Stimulated activated CD4-positive, alpha-beta T cell treated with anti-CD3 and anti-CD28 coated beads, TNF-alpha, amount 100 ng/mL, for 1 hour (primary cell): ENCODE data around the gene DOCK3.
"Not testable (repeated sequence)": the region's sequence is repeated elsewhere in the genome, so short reads cannot be mapped to it uniquely, and the experiment has no call there.

Experiments used
- DNase-seq, 3 donors: peaks; one replicate each; pipeline ENCODE4 v3.0.0-alpha.2; 2020; ENCODE audit warnings: low read depth in 3 of 3, low spot score in 1 of 3

Gene DOCK3

DNA sequence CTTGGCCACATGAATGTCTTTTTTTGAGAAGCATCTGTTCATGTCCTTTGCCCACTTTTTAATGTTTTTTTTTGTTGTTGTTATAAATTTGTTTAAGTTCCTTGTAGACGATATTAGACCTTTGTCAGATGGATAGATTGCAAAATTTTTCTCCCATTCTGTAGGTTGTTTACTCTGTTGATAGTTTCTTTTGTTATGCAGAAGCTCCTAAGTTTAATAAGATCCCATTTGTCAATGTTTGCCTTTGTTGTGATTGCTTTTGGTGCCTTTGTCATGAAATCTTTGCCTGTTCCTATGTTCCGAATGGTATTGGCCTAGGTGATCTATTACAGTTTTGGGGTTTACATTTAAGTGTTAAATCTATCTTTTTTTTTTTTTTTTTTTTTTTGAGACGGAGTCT, 116.2 kb downstream of the DOCK3 start:
- not testable (repeated sequence) for DNase-seq

DNA sequence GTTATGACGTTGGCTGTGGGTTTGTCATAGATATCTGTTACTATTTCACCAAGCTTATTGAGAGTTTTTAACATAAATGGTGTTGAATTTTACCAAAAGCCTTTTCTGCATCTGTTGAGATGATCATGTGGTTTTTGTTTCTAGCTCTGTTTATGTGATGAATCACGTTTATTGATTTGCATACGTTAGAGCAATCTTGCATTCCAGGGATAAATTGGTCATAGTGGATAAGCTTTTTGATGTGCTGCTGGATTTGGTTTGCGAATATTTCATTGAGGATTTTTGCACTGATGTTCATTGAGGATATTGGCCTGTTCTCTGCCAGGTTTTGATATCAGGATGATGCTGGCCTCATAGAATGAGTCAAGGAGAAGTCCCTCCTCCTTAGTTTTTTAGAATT, 117.8 kb downstream of the DOCK3 start:
- no peak for DNase-seq

DNA sequence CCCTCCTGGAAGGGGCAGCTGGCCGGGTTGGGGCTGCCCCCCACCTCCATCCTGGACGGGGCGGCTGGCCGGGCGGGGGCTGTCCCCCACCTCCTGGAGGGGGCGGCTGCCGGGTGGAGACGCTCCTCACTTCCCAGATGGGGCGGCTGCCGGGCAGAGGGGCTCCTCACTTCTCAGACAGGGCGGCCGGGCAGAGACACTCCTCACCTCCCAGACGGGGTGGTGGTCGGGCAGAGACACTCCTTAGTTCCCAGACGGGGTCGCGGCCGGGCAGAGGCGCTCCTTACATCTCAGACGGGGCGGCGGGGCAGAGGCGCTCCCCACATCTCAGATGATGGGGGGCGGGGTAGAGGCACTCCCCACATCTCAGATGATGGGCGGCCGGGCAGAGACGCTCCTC, 129.1 kb downstream of the DOCK3 start:
- DNase-seq, result not testable (repeated sequence)

DNA sequence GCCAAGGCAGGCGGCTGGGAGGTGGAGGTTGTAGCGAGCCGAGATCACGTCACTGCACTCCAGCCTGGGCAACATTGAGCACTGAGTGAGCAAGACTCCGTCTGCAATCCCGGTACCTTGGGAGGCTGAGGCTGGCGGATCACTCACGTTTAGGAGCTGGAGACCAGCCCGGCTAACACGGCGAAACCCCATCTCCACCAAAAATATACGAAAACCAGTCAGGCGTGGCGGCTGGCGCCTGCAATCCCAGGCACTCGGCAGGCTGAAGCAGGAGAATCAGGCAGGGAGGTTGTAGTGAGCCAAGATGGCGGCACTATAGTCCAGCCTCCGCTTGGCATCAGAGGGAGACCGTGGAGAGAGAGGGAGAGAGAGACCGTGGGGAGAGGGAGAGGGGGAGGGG, 129.6 kb downstream of the DOCK3 start:
- not testable (repeated sequence) for DNase-seq

DNA sequence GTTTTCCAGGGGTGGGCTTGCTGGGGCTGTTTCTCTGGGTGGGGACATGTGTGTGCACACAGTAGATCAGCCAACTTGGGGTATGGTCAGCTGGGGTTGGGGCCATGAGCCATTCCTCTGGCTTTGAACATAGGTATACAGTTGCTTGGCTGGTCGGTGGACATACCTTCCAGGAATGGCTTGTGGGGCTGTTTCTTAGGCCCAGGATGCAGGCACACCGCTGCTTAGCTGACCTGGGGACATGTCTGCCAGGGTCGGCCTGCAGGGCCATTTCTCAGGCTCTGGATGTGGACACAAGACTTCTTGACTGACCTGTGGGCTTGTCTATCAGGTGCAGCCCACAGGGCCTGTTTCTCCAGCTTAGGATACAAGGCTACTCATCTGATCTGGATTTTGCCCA, 130.6 kb downstream of the DOCK3 start:
- no peak for DNase-seq

DNA sequence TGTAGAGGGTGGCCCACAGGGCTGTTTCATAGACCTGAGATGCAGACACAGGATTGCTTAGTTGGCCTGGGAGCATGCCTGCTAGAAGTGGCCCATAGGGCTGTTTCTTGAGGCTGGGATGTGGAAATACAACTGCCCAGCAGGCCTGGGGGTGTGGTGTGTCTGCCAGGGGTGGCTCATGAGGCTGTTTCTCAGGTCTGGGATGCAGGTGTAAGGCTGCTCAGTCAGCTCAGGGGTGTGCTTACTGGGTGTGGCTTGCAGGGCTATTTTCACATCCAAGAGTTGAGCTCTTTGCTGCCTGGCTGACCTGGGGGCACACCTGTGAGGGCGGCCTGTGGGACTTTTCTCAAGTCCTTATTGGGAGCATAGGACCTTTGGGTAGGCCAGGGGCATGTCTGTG, 131.3 kb downstream of the DOCK3 start:
- DNase-seq, result no peak

DNA sequence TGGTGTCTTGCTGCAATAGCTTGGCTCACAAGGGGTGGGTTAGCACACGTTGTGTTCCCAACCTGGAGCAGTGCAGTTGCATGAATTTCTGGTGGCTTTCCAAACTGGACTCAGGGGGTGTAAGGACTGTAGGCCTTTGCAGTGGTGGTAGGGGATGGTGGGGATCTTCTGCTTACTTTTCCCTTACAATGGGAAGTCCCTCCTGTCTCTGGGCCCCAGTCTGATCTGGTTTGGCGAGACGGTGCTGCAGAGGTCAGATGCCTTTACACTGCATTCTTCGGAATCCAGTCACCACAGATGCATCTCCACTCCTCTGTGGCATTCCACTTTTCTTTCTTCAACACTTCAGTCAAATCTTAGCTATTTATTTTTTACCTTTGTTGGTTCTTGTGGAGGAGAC, 132.1 kb downstream of the DOCK3 start:
- no peak for DNase-seq

DNA sequence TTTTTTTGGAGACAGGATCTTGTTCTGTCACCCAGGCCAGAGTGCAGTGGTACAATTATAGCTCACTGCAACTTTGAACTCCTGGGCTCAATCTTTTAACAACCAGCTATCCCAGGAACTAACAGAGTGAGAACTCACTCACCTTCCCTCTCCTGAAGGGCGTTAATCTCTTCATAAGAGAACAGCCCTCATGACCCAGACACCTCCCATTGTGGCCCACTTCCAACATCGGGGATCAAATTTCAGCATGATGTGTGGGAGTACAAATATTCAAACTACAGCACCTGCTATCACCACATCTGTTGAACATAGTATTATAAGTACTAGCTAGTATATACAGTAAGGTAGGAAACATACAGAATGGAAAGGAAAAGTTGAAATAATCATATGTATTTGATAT, 132.5 kb downstream of the DOCK3 start:
- DNase-seq, result no peak

DNA sequence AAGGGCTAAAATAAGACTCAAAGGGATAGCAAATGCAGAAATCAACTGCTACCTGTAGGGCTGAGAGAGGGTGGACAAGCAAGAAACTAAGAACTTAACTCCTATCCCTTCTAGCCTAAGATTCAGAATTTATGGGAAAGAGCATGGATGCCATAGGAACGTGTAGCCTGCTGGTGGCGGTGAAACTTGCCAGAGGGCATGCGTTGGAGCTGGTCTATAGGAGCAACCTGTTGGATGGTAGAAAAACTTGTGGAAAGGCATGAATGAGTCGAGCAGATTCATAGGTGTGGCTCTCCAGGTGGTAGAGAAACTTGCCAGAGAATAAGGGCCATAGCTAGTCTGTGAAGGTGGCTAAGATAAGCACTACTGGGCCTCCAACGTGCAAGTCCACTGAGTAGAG, 137.2 kb downstream of the DOCK3 start:
- no peak for DNase-seq

DNA sequence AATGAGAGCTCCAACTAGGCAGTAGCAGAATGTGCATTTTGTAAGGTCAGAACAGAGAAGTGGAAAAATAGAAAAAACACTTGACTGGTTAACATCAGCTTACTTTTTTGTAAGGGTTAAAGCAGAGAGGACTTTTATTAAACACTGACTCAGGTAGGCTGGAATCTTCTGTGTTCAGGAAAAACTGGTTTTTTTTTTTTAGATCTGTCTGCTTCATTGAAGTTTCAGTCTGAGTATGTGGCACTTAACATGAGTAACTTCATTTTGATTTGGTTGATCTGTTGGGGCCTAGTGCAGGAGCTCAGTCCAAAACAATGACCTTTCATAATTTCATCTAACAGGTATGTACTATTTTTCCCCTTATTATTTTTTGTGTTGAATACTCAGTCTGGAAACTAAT, 141.1 kb downstream of the DOCK3 start:
- no peak for DNase-seq

DNA sequence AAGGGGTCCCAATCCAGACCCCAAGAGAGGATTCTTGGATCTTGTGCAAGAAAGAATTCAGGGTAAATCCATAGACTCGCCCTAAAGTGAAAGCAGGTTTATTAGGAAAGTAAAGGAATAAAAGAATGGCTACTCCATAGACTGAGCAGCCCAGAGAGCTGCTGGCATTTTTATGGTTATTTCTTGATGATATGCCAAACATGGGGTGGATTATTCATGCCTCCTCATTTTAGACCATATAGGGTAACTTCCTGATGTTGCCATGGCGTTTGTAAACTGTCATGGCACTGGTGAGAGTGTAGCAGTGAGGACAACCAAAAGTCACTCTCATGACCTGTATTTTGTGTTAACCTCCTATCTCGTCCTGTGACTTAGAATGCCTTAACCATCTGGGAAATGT, 142.2 kb downstream of the DOCK3 start:
- no peak for DNase-seq

DNA sequence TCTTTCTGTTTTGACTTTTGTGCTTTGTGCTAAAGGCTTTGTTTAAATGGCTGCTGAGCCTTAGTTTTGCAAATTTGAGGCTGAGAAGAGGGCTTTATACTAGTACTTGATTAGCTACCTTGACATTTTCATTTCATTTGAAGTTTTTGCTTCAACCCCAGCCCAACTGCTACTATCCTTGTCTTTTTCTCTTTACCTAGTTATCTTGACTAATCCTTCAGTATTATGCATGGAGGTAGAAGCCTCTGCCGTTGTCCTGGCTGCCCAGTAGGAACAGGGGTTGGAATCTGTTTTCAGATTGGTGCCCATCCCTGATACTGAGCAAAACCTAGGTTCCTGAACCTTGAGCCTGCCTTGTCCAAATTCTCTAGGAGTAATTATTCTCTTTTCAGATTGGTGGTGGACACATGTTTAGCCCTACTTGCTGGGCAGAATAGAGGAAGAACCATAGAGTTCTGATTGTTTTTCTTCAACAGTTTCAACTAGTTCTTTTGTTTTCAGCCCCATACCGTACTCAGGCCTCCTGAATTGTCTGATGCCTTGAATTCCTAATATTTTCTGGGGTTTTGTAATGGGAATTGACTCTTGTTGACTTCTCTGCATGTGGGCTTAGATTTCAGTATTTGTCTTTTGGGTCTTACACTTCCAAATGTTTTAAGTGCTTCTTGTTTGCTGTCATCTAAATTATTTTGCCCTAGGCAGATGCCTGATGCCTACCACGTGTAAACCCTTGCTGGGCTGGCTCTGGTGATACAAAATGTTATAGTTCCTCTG, 143.2 kb downstream of the DOCK3 start:
- no peak for DNase-seq

DNA sequence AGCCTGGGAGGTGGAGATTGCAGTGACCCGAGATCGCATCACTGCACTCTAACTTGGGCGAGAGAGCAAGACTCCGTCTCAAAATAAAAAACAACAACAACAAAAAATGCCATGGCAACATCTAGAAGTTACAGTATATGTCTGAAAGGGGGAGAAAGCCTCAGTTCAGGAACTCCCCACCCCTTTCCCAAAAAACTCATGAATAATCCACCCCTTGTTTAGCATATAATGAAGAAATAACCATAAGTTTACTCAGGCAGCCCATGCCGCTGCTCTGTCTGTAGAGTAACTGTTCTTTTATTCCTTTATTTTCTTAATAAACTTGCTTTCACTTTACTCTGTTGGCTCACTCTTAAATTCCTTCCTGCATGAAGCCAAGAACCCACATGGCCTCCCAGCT, 145.2 kb downstream of the DOCK3 start:
- DNase-seq, result no peak

DNA sequence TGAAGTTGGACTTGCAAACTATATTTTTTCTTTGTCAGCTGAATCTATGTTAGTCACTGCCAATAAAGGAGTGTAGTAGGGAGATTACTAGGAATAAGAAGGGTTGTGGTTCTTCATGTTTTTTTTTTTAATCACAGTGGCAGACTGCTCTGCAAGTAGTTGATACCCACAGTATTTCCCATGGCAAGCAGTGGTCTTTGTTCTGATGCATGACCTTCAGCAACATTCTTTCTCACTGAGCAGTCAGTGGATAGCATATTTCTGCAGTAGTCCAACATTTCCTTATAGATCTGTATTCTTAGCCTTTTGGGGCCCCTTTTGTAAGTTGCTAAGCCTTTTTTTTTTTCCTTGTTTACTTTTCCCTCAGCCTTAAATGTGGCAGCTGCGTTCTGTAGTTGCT, 151.1 kb downstream of the DOCK3 start:
- no peak for DNase-seq

DNA sequence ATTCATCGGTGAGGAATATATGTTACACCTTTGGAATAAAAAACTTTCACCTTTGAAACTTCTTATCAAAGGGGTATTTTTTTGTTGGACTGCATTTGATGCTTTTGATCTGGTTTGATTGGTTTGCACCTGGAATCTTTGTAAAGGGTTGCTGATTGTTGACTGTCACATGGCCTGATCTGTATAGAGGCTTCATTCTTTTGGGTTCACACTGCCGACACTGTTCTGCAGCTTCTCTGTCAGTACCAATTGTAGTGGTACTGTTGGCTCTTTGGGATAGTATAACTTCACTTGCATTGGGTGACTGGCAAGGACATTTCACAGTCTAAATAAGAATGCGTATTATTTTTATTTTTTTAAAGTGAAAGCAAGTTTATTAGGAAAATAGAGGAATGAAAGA, 155.7 kb downstream of the DOCK3 start:
- DNase-seq, result no peak

DNA sequence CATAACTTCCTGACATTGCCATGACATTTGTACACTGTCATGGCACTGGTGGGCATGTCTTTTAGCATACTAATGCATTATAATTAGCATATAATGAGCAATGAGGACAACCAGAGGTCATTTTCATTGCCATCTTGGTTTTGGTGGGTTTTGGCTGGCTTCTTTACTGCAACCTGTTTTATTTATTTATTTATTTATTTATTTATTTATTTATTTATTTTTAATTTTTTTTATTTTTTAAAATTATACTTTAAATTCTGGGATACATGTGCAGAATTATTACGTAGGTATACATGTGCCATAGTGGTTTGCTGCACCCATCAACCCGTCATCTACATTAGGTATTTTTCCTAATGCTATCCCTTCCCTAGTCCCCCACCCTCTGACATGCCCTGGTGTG, 156.3 kb downstream of the DOCK3 start:
- DNase-seq, result not testable (repeated sequence)

DNA sequence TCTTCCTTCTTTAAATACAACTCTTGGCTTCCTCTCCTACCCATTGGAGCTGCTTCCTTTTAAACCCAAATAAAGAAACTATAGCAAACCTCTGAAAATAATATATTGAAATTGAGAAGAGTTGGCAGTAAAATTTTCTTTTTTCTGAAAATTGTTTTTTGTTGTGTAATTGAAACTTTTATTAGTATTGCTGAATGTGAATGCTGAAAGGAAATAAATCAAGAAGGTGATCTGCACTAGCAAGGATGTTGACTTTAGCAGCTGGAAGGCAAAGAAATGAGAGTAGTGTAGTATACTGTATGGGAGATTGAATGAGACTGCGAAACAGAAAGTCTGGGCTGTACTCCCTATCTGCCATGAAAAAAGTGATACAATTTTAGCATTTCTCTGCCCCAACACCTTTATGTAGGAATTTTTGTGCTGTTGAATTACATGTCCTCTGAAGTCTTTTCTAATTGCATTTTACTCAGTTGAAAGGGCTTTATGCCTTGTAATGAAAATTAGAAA, 166.3 kb downstream of the DOCK3 start:
- DNase-seq, result no peak

DNA sequence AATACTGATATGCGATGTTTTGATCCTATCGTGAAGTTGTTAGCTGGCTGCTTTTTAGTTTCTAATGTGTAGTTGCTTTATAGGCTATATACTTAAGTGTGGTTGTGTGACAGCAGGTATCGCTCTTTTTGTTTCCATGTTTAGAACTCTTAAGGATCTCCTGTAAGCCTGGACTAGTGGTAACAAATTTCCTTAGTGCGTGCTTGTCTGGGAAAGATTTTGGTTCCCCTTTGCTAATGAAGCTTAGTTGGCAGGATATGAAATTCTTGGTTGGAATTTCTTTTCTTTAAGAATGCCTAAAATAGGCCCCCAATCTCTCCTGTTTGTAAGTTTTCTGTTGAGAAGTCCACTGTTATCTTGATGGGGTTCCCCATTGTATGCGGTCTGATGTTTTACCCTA, 173.6 kb downstream of the DOCK3 start:
- no peak for DNase-seq

DNA sequence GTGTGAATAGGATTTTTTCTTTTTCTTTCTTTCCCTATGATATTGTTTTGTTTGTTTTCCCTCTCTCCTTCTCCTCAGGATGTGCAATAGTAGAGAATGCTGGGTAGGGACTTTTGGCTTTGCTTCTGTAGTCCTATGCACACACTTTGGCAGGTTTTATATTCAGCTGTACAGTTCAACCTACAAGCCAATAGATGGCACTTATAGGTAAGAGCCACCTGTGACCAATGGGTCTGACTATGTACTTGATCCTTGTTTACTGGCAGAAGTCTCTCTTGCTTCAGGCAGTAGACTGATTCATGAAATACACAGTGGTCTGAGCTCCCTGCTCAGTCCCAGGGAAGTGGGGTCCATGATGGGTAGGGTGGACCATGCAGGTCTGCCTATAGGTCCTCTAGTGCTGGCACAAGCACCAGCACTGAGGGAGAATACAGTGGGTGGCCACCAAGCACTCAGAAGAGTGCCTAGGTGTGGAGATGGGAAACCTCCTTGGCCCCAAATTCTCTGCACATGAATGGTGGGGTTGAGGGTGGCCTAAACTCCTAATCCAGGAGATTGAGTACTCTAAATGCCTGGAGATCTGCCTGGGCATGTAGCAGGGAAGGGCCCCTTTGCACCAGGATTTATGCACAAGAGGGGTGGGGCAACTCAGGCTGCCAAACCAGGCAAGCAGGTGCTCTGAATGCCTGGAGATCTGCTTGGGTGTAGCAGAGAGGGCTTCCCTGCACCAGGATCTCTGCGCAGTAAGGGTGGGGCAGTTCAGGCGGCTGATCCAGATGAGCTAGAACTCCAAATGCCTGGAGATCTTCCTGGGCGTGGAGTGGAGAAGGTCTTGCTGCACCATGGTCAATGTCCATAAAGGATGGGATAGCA, 176.1 kb downstream of the DOCK3 start:
- DNase-seq, result no peak

DNA sequence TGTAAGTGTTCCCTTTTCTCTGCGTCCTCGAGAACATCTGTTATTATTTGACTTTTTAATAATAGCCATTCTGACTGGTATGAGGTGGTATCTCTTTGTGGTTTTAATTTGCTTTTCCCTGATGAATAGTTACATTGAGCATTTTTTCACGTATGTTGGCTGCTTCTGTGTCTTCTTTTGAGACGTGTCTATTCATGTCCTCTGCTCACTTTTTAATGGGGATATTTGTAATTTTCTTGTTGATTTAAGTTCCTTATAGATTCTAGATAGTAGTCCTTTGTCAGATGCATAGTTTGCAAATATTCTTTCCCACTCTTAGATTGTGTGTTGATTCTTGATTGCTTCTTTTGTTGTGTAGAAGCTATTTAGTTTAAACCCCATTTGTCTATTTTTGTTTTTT, 179.2 kb downstream of the DOCK3 start:
- DNase-seq, result no peak

DNA sequence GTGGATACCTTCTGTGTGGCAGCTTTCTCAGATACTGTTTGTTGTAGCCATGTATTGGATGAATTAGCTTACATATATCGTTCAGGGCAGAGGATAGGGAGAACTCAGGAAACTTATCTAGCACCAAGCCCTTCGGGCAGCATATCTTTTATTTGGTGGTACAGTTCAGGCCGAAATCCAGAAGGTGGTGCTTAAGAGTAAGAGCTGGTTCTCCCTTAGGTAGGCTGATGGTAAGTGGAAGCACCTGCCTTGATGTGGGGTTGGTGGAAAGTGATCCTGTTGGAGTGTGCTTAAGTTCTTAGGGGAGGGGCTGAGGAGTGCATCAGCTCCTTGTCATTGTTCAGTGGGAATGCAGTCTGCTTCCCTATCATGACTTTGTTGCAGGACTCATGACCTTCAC, 187.5 kb downstream of the DOCK3 start:
- DNase-seq, result no peak

DNA sequence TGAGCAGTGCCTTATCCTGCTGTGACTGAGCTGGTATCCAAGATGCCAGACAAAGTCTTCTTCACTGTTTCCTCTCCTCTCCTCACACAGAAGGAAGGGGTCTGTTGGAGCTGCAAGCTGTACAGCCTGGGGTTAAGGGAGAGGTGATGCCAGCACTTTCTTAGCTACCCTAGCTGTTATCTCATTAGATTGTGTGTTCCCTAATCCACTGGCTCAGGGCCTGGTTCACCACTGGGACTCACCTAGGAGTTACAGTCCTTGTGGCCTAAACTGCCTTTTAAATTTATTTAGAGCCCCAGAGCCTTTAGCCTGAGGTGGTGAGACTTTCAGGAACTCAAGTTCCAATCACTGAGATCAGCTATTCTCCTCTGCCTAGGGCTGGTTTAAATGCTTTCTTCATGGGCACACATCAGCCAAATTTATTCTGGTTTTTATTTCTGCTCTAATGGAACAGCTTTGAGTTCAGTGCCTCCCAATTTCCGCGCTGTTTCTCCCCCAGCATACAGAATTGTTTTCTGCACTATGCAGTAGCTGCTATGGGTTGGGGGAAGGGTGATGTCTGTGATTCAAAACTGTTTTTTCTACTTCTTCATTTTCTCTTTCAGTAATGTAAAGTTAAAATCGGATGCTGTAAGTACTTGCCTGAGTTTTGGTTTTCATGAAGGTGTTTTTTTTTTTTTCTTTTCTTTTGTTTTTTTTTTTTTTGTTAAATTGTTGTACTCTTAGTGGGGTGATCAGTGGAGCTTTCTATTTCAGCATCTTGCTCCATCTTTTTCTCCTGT, 198.8 kb downstream of the DOCK3 start:
- DNase-seq, result no peak
